8988T (cell line): ENCODE data around the gene TNPO3.
"Not testable (repeated sequence)": the region's sequence is repeated elsewhere in the genome, so short reads cannot be mapped to it uniquely, and the experiment has no call there.

Source experiments
- DNase-seq: peaks from one replicate; pipeline ENCODE4 v3.0.0; 2011

Gene TNPO3

DNA sequence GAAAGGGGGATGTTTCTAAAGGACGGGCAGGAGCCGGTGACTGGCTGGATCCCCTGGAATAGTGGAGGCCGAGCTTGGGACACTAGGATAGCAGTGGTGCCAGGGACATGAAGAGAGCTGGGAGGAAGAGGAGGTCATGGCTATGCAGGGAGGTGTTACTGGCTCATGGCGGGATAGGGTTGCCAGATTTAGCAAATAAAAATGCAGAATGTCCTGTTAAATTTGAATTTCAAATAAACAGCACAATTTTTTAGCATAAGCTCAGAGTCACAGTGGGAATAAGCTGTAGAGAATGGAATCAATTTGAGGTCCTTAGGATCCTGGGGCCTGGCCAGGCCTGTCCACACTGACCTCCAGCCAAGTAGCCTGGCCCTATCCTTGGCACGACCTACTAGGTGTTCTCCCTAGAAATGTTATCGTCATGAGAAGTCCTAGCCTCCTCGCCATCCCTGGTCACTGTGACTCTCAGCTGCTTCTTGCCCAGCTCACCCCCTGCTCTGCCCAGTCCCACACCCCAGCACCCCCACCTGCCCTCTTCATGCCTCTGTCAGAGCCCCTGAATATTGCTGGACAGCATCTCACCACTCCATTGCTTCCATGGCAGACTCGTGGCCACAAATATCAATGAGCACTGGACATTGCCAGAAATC is 136.8 kb downstream of the TNPO3 start:
- DNase-seq, result no peak

DNA sequence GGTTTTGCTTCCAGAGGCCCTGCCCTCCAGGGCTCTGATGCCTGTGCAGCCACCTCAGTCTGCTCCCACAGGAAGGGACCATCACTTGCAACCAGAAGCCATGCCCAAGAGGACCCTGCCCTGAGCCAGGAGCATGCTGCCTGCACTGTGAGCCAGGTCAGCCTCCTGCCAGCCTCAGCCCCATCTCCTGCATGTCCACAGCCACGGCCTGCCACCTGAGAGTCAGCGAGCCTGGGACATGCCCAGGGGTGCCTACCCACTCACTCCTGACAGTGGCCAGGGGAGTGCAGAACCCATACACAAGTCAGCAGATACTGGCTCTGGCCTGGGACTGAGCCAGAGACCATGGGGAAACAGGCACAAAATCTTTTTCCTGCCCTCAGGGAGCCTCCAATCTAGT is 137.8 kb downstream of the TNPO3 start:
- no peak for DNase-seq

DNA sequence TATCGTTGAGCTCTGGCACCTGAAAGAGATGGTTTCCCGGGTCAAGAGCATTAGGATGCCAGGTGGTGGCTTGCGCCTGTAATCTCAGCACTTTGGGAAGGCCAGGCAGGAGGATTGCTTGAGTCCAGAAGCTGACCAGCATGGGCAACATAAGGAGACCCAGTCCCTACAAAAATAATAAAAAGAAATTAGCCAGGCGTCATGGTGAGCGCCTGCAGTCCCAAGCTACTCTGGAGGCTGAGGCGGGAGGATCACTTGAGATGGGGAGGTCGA is 138.3 kb downstream of the TNPO3 start:
- DNase-seq, result no peak

DNA sequence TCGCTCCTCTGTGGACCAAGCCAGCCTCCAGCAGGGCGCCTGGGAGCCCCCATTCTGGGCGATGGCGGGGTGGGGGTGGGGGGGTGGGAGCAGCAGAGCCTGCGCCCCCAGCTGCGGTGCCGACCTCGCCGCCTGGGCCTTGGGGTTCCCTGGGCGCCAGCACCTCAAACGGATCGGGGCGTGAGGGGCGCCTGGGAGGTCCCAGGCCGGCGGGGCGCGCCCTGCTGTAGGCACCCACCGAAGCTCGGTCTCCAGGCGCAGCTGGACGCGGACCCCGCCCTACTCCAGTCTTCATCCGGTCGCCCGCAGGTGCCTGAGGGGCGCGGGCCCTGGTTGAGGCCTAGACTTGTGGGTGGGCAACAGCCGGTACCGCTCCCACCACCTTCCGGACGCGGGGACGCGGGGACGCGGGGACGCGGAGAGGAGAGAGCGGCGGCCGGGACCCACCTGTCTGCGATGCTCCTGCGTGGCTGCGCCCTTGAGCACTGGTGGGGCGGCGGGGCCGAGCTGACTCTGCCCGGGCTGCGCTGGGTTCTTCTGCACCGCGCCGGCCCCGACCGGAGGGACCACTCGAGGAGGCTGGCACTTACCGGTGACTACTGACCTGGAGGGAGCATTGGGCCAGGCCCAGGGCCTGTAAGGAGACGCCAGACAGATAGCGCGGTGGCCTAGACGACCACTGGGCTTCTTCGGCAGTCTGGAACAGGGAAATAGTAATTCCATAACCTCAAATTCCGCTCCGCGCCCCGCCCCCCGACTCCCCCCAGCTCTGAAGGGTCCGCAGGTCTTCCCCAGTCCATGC is 138.9 kb downstream of the TNPO3 start:
- DNase-seq, result peak; percentile 3

DNA sequence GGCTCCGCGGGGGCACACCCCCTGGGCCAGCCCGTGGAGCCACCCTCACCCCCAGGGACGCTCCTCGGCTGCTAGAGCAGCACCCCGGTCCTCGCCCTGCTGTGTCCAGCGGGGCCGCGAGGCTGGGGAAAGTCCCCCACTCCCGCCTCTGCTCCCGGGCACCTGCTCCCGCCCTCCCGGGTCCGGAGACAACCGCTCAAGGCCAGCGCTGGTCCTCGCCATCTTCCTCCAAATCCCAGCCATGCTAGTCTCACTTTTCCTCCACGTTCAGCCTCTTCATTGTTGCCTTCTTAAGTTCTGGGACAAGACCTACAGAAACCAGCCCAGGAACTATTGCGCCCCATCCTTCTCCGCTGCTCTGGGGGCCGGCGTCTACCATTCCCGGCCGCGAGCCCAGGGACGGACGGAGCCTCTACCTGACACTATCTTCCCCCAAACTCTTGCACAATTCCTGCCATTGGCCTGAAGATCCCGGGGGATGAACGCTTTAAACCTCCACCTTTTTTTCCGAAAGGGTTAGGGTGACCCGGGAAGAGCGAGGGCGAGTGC is 139.6 kb downstream of the TNPO3 start:
- peak; percentile 2 for DNase-seq

DNA sequence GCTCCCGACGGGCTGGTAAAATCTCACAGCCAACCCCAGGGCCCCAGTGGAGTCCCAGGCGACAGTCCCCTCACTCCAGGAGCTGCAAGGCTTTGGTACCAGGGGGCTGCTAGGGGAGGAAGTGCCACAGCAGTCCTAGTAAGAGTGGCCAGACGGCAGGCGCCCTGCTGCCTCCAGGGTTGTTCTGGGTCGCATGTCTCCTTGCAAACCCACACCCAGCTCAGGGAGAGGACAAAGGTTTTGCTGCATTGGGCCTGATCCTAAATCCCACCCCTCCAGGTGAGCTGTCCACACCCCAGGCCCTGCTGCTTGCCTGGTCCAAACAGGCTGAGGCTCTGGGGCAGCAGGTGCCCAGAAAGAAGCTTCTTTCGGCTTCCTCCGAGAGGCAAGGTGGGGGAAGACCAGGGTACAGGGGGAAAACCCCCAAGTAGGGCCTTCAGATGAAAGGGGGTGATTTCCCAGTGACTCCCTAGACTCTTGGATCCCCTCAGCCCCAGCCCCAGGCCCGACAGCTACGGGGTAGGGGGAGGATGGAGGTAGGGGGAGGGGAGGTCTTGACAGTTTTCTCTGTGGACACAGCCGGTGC is 140.3 kb downstream of the TNPO3 start:
- peak; percentile 13 for DNase-seq

DNA sequence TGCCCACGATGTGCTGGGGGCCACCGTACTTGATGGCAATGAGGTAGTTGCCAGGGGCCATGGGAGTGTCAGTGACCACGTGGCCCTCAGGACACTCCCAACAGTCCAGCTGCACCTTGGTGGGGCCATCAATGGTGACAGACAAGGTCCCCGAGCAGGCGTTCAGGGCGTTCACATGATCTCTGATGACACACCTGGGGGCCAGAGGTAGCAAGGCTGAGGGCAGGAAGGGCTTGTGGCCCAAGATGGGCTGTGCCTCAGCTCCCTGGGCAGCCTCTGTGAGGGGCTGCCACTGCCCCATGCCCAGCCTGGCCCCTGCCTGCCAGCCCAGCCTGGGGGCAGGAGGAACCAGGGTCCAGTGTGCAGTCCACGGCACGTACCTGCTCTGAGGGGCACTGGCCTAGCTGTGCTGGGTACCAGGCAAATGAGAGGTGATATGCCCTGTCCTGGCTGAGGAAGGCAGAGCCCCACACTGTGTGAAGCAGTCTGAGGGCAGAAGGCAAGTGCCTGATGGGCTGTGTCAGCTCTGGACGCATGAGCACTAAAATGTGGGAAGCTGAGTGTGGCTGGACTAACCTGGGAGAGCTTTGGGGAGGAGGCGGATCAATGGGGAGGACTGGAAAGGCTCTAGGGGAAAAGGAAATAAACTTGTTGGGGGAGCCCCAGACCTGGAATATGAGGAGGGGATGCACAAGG is 140.9 kb downstream of the TNPO3 start:
- DNase-seq, result peak; percentile 10

DNA sequence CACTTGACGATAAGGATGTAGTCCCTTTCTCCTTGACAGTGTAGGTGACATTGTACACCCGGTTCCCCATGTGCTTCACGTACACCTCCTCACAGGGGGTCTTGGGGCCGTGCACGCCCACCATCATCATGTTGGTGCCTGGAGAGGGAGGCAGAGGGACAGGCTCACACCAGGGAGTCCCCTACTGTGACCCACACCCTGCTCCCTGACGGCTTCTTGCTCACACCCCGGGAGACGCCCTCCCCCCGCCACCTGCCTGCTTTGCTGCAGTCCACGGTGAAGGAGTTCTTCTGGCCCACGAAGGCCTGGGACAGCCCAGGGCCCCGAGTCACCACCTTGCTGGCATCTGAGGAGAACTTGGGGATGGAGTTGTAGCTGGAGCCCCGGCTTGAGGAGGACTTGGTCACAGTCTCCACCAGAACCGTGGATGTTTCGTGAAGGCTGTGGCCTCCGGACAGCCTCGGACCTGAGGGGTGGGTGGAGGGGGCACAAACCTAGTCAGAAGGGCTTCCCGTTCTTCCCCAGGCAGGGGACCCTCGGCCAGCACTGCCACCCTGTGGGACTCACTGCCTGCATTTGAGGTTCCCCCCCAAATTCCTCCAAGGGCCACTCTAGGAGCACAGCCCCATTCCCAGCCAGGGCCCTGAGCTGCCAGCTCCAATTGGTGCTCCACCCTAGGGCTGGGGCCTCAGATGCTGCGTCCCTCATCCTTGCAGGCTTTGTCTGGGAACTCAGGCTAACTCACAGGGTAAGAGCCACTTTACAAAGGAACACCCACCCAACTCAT is 142.0 kb downstream of the TNPO3 start:
- DNase-seq, result not testable (repeated sequence)

DNA sequence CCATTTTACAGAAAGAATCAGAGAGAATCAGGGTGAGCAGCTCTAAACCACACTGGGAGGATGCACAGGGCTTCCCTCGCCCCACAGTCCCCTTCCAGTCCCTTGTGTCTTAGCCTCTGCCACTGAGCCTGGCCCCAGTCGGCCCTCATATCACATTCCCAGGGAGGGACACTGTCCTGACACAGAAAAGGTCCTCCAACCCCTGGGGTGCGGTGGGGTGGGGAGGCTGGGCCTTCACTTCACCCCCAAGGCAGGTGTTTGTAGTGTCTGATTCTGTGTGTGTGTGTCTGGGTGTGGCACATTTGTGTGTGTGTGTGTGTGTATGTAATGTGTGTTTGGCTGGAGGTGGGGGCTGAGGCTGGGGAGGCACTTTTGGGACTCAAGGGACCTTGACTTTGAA is 142.6 kb downstream of the TNPO3 start:
- peak; percentile 11 for DNase-seq

DNA sequence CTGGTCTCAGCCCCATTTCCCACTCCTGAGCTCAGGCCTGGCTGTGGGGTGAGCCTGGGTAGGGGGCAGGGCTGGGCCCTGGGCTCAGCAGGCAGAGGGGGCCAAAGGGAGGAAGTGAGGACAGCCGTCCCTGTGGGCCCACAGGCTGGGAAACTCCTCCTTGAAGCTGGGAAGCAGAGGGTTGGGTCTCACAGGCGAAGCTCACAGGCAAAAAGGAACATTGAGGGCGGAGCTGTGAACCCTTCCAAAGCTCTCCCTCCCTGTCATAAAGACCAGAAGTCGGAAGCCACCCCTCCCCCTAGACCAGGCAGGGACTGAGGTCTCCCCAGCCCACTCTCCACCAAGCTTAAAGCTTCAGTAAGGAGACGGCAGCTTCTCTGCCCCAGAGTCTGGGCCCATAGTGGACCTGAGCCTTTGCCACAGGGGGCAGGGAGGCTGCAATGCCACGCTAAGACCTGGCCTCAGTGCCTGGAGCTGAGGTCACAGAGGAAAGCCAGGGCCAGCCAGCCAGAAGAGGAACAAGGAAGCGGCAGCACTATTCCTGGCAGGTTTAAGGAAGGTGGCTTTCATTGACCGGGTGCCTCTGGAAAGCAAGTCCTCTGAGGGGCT is 143.4 kb downstream of the TNPO3 start:
- peak; percentile 21 for DNase-seq

DNA sequence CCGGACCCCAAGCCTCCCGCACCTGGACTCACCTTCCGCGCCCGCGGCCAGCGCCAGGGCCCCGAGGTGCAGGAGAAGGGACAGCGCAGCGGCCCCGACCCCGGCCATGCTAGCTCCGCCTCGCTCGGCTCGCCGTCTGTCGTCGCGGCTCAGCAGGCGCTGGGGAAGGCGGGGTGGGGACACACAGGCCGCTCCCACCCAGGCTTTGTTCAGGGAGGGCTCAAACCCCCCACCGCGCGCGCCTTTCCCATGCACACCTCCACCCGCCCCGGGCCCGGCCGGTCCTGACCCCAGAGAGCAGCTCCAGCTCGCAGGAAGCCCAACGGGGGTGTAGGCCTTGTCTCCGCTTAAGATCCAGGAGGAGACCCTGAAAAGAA is 144.4 kb downstream of the TNPO3 start, which contains the start of gene KCP:
Gene KCP, minus strand, starts transcription at position 141 of the 377 bp plus-strand sequence. Its CDS starts 33 bp downstream, at position 108.
- DNase-seq, result peak; percentile 5

DNA sequence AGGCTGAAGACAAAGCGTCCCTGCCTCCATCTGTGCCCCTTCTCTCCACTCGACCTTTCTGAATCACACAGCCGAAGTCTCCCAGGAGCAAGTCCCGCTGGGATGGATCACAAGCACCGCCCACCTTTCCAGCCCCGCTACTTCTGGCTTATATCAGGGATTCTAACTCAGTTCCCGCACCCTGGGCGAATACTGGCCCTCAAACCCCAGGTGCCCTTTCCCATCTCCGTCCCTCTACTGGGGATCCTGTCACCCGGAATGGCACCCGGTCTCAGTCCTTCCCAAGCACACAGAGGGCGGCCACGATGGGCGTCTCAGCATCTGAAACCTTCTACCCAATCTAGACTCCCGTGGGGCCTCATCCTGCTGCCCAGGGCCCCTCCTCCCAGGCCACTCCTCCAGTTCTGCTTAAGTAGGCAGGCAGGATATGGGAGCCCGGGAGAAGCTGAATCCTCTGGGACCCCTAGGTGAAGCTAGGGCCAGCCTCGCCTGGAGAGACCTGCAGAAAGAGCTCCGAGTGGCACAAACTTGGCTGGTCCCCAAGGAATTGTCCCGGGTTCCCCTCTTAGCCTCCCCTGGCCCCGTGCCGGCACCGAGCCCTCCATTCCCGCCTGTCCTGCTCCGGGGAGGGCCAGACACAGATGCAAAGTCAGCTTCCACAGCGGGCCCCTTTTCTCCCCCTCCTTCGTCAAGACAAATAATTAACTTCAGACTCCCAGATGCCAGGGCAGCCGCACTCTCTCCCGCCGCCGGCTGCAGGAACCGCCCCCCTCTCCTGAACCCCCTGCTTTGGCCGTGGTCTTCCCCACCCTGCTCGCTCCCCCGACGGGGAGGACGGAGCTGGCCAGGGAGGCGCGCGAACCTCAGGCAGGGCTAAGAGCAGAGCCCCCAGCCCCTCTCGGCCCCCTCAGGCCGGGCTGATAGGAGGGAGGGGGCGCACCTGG is 145.0 kb downstream of the TNPO3 start:
- peak; percentile 15 for DNase-seq

DNA sequence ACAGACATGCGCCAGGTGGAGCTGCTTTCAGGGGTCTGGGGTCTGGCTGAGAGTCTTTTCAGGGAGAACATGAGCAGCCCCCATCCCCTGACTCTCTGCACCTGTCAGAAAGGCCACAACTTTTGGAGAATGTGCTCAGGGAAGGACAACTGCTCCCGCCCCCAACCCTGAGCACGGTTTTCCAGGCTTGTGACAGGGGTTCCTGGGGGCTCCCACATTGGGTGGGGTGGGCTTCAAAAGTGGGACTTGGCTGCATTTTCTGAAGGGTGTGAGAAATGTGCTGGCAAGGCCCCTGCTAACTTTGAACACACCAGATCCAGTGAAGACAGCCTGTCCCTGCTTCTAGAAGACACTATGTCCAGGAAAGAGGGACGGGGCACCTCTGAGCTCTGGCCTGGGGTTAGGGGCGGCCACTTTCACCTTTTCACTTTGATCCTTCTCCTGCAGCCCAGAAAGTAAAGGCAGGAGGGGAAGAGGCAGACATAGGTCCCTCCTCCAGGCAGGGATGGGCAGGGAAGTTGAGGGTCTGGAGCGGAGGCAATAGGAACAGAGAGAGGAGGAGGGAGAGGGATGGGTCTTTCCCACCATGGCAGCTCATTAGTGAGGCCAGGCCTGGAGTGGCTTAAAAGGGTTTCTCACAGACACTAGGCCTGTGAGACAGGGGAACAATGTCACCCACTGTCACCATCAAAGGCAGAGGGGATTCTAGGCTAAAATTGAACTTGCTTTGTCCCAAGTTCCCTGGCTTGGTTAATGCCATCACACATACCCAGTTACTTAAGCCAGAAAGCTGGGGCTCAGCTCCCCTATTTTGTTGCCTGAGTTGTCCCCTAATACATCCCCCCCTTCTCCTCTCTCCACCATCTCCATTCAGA is 145.9 kb downstream of the TNPO3 start:
- peak; percentile 8 for DNase-seq

DNA sequence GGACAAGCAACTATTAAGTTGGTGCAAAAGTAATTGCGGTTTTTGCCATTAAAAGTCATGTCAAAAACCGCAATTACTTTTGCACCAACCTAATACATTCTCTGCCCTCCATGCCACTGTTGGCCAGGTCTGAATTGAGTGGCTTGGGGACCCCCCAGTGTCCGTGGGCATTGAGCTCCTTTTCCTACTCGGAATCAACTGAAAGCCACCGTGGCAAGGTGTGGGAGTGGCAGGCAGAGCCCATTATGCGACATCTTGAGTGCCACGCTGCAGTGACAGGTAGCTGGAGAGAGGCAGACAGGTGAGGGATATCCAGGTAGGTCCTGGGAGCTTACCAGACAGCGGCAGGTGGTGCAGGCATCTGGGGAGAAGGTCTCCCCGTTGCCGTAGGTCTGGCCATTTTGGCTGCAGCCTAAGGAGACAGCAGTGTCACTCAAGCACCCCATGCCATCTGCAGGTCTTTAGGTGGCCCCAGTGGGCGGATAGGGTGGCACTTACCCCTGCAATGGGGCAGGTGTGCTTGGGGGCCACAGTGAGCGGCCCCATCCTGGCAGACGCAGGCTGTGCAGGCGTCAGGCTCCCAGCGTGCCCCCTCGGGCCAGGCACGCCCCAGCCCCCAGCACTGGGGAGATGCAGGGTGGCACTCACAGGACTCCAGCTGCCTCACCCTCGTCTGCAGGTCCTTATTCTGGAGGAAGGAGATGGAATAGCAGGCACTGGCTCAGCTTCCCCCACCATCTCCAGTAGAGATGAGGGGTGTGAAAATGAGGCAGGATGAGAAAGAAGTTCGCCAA is 147.9 kb downstream of the TNPO3 start:
- peak; percentile 8 for DNase-seq

DNA sequence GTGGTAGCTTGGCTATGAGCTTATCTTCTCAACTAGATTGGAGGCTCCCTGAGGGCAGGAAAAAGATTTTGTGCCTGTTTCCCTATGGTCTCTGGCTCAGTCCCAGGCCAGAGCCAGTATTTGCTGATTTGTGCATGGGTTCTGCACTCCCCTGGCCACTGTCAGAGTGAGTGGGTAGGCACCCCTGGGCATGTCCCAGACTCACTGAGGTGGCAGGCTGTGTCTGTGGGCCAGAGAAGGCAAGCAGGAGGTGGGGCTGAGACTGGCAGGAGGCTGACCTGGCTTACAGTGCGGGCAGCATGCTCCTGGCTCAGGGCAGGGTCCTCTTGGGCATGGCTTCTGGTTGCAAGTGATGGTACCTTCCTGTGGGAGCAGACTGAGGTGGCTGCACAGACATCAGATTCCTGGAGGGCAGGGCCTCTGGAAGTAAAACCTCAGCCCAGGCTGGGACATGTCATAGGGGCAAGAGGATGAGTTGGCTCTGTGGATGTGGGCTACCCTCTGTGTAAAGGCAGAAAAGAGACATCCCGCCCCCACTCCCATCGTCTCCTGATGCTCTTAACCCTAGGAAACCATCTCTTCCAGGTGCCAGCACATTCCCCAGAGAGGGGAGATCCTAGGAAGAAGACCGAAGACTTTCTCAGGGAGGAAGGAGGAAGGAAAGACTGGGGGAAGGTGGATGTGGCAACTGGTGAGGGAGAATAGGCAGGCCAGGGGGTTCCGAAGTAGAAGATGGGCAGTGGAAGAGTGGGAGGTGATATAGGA is 148.7 kb downstream of the TNPO3 start:
- peak; percentile 1 for DNase-seq

DNA sequence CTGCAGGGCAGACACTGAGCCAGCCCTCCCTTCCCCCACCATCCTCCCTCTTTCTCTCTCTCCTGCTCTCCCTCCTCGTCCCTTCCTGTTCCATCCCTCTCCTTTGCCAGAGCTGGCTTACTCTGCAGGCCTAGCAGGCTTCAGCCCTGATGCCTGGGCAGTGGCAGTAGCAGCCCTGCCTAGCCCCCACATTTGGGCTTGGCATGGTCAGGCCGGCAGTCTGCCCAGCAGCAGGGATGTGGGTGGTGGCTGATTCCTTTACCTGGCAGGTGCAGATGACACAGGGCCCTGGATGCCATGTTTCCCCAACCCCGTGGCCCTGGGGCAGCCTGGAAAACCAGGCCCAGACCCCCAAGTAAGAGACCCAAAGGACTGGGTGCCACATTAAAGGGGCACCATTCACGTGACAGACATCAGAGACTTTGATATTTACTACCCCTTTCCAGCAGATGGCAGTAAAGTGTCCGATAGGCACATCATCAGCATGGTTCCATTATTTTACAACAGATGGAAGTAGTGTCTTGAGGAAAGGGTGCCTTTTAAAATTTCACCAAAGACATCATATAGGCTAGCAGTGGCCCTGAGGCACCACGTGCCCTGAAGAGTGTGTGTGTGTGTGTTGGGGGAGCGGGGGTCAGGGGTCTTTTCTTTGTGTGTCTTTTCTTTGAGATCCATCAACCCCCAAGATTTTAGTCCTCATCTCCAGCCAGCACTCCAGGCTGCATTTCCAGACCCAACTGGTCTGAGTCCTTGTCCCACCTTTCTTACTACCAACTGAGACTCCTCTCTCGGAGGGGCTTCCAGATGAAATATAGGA is 150.3 kb downstream of the TNPO3 start:
- peak; percentile 59 for DNase-seq
